ENCODE results near the gene USP43. TPM values are rescaled to one million over a fixed set of nuclear protein-coding genes. Genes with fewer than 3 reads are reported as not detected.

Gene USP43
- total RNA-seq, 2 donors from 2014 or later: 4.2 to 6.9 TPM

GRCh38 chr17:9677896-9678295 is 32.6 kb downstream of the USP43 start:
- H3K4me3 ChIP-seq: no peak overlapping the region
- no peak for ATAC-seq
- WGBS, 2 donors: 83% methylated on average over 4 of the region's 4 CpGs
- intact Hi-C loops (cut with DNase I): no loop called here
- no peaks in the 10 kb centered on the region for H3K27me3 ChIP-seq
- no peaks in the 10 kb centered on the region for H3K36me3 ChIP-seq (replicated peaks in 1 of 2; ENCODE audit: insufficient read depth in 1 of 2, low read depth in 2 of 2)
- H3K9me3 ChIP-seq: no peaks in the 10 kb centered on the region
- no peak for DNase-seq
- no peaks in the 10 kb centered on the region for H3K4me1 ChIP-seq
- H3K27ac ChIP-seq: no peak overlapping the region
- TF ChIP-seq POLR2A (IDR thresholded peaks at IDR 0.05): no peak
- TF ChIP-seq CTCF (IDR thresholded peaks at IDR 0.05): no peak

- Histone ChIP-seq H3K36me3 (replicated peaks in 1 of 2; ENCODE audit: insufficient read depth in 1 of 2, low read depth in 2 of 2) (peaks cover 0 to 2% of the 10 kb centered on the region in 2 donors), H3K27me3 (no peaks in the 10 kb centered on the region), H3K27ac (peak overlapping the region; percentile 9 to 69 (median 46)), H3K9me3 (no peaks in the 10 kb centered on the region), H3K4me1 (peaks cover 11% of the 10 kb centered on the region), H3K4me3 (no peak overlapping the region)
- ATAC-seq (peak; percentile 62), DNase-seq (peak; percentile 10 to 19 (median 18))
- no peak for TF ChIP-seq POLR2A (IDR thresholded peaks at IDR 0.05)
- no peak for TF ChIP-seq CTCF (IDR thresholded peaks at IDR 0.05)
- 39 to 41% methylated on average over 10 of the region's 10 CpGs for WGBS, 2 donors
- intact Hi-C loops (cut with DNase I): no loop called here
These were observed 39.8 kb downstream of the USP43 start for GRCh38 chr17:9684955-9685621.

GRCh38 chr17:9693755-9694154 is 48.4 kb downstream of the USP43 start:
- H3K27me3 ChIP-seq: no peaks in the 10 kb centered on the region
- H3K36me3 ChIP-seq (replicated peaks in 1 of 2; ENCODE audit: insufficient read depth in 1 of 2, low read depth in 2 of 2): peaks cover 0 to 7% of the 10 kb centered on the region in 2 donors
- H3K9me3 ChIP-seq: no peaks in the 10 kb centered on the region
- intact Hi-C loops (cut with DNase I): no loop called here
- no peak for DNase-seq
- TF ChIP-seq POLR2A (IDR thresholded peaks at IDR 0.05): no peak
- TF ChIP-seq CTCF (IDR thresholded peaks at IDR 0.05): no peak
- H3K27ac ChIP-seq: no peak overlapping the region
- no peak for ATAC-seq
- 88 to 90% methylated on average over 7 of the region's 7 CpGs for whole genome bisulfite sequencing, 2 donors
- no peaks in the 10 kb centered on the region for H3K4me1 ChIP-seq
- H3K4me3 ChIP-seq: no peak overlapping the region

- no peaks in the 10 kb centered on the region for H3K4me1 ChIP-seq
These were observed 51.1 kb downstream of the USP43 start for GRCh38 chr17:9696279-9697044.

More at GRCh38 chr17:9696279-9697044, 51.1 kb downstream of the USP43 start:
- Histone ChIP-seq H3K36me3 (replicated peaks in 1 of 2; ENCODE audit: insufficient read depth in 1 of 2, low read depth in 2 of 2) (peaks cover 0 to 8% of the 10 kb centered on the region in 2 donors), H3K4me3 (no peak overlapping the region), H3K27me3 (no peaks in the 10 kb centered on the region), H3K9me3 (no peaks in the 10 kb centered on the region), H3K27ac (no peak overlapping the region)
- 86 to 92% methylated on average over 12 of the region's 12 CpGs for WGBS, 2 donors
- TF ChIP-seq POLR2A (IDR thresholded peaks at IDR 0.05) (no peak), CTCF (IDR thresholded peaks at IDR 0.05) (no peak)
- no peak for ATAC-seq
- peak in 1 of 4 donors; percentile 8 for DNase-seq
- intact Hi-C loops (cut with DNase I): no loop called here

Data from body of pancreas (tissue), 4 donors.